ENCODE measurements around the gene CALN1. TPM values are rescaled to one million over a fixed set of nuclear protein-coding genes. Genes with fewer than 3 reads are reported as not detected.

CALN1 gene
- total and polyA plus RNA-seq, 2 of the 8 experiments (the other 6 are each of a cell fraction or from before 2014, with no cell fraction given), result 6.4 to 15.2 TPM

- H3K9me3 ChIP-seq (ENCODE audit: insufficient read depth in 2 of 2, low read depth in 1 of 2, low read length in 1 of 2), result no peaks in the 10 kb centered on the region
- H2BK15ac ChIP-seq (ENCODE audit: low read length), result no peak overlapping the region
- no peak overlapping the region for H3K14ac ChIP-seq (ENCODE audit: insufficient read length)
- no peak overlapping the region for H4K8ac ChIP-seq (ENCODE audit: extremely low read depth, insufficient read depth, low read length)
- H3K27ac ChIP-seq (ENCODE audit: low read depth, low read length), result no peak overlapping the region
- no peak overlapping the region for H3K23ac ChIP-seq (ENCODE audit: insufficient read length)
- no peak overlapping the region for H2BK120ac ChIP-seq (replicated peaks; ENCODE audit: low read depth, low read length)
- H4K91ac ChIP-seq (replicated peaks; ENCODE audit: insufficient read length, low read length), result no peak overlapping the region
- H3K4me2 ChIP-seq (ENCODE audit: insufficient read depth in 1 of 2, low read depth in 2 of 2, low read length in 2 of 2), result no peak overlapping the region
- H3K18ac ChIP-seq (ENCODE audit: extremely low read depth, low read length), result no peak overlapping the region
- H3K27me3 ChIP-seq (replicated peaks in 1 of 4; ENCODE audit: control insufficient read depth in 3 of 4, extremely low read depth in 1 of 4, insufficient read depth in 3 of 4, low read length in 3 of 4), result no peaks in the 10 kb centered on the region
- H3K79me2 ChIP-seq (ENCODE audit: control insufficient read depth in 1 of 2, insufficient read depth in 2 of 2, low read length in 2 of 2), result no peaks in the 10 kb centered on the region
- H3K4me3 ChIP-seq (ENCODE audit: extremely low read depth in 1 of 4, insufficient read depth in 2 of 4, low read depth in 3 of 4, low read length in 4 of 4), result no peak overlapping the region
- H3K9ac ChIP-seq (replicated peaks in 1 of 4; ENCODE audit: extremely low read depth in 1 of 4, low read depth in 3 of 4, low read length in 3 of 4), result no peak overlapping the region
- H3K23me2 ChIP-seq (ENCODE audit: low read depth, low read length), result no peaks in the 10 kb centered on the region
- H4K5ac ChIP-seq (ENCODE audit: insufficient read length, low read depth, low read length), result no peak overlapping the region
- no peaks in the 10 kb centered on the region for H3K79me1 ChIP-seq (ENCODE audit: low read depth, low read length)
- no peak overlapping the region for H2AFZ ChIP-seq (ENCODE audit: low read length)
- CTCF ChIA-PET (ENCODE audit: partially characterized antibody), result interaction anchor here (0.6 to 2.6 kb wide), 44 partner anchors 9 to 613 kb away, joined by 3 to 22 read pairs (median 4); no protein-coding TSS in a partner anchor
- FAIRE-seq (peak; percentile 93), DNase-seq (ENCODE audit: low read depth in 1 of 2, low spot score in 2 of 2) (peak; percentile 50 to 59)
- H2BK12ac ChIP-seq (ENCODE audit: low read depth, low read length), result no peak overlapping the region
- H3K36me3 ChIP-seq (ENCODE audit: control insufficient read depth in 2 of 4, insufficient read depth in 4 of 4, low read length in 3 of 4), result no peaks in the 10 kb centered on the region
- POLR2A ChIA-PET (ENCODE audit: partially characterized antibody), result no interaction called here
- no peaks in the 10 kb centered on the region for H4K20me1 ChIP-seq (replicated peaks in 1 of 2; ENCODE audit: control insufficient read depth in 1 of 2, insufficient read depth in 2 of 2, low read length in 2 of 2)
- no peaks in the 10 kb centered on the region for H3K4me1 ChIP-seq (replicated peaks in 1 of 4; ENCODE audit: control insufficient read depth in 3 of 4, insufficient read depth in 4 of 4, low read length in 3 of 4)
- no peak overlapping the region for H2AK5ac ChIP-seq (ENCODE audit: low read depth, low read length)
- H3K56ac ChIP-seq (replicated peaks; ENCODE audit: insufficient read length, low read depth, low read length), result no peak overlapping the region
- peak; percentile 66 to 99 (median 96) for TF ChIP-seq CTCF (IDR thresholded peaks at IDR 0.05; ENCODE audit: control extremely low read depth in 1 of 3, insufficient read depth in 1 of 3, low read depth in 1 of 3, low read length in 3 of 3)
- TF ChIP-seq RXRA (IDR thresholded peaks at IDR 0.05; ENCODE audit: insufficient read depth, low read depth, low read length), result no peak
- 0 out of 2 replicates have a peak, but pooled peaks have one; percentile 18 for TF ChIP-seq KDM1A (IDR thresholded peaks at IDR 0.05; ENCODE audit: borderline replicate concordance, low read length)
- TF ChIP-seq CEBPB (IDR thresholded peaks at IDR 0.05; ENCODE audit: low read depth, low read length), result peak; percentile 96
- no peak for TF ChIP-seq POU5F1 (IDR thresholded peaks at IDR 0.05; ENCODE audit: low read depth, low read length)
- peak; percentile 93 for TF ChIP-seq RAD21 (IDR thresholded peaks at IDR 0.05 in 1 of 2, conservative IDR thresholded peaks at IDR 0.05 in 1 of 2; ENCODE audit: low read depth in 2 of 2, low read length in 2 of 2)
- H2BK20ac ChIP-seq (ENCODE audit: low read length), result no peak overlapping the region
- H2BK5ac ChIP-seq (ENCODE audit: low read depth, low read length), result no peak overlapping the region
- H3K4ac ChIP-seq (replicated peaks; ENCODE audit: insufficient read length, low read depth, low read length), result no peak overlapping the region
- 59% methylated on average over 7 of the region's 7 CpGs; no CpG with 5 or more reads in 1 of the 2 experiments for WGBS, 2 experiments (ENCODE audit: extremely low coverage in 1 of 2, insufficient coverage in 1 of 2, insufficient read length in 1 of 2, insufficient replicate concordance in 2 of 2, low coverage in 1 of 2, low lambda C conversion rate in 2 of 2, missing lambda C conversion rate in 1 of 2)
Observed at GRCh38 chr7:71925663-71926062, 486.5 kb downstream of the CALN1 start.

Measured in H1 (cell line).